Measurements from ENCODE around the gene SUN5. TPM values are rescaled to one million over a fixed set of nuclear protein-coding genes. Genes with fewer than 3 reads are reported as not detected.

Gene SUN5
- total RNA-seq, 1 experiment from 2014 or later = not detected

- Mint-ChIP-seq H3K9me3 (no peaks in the 10 kb centered on the region), H3K27ac (no peak overlapping the region), H3K4me3 (no peak overlapping the region), H3K4me1 (peaks cover 10% of the 10 kb centered on the region; the same call in 1 of the 2 replicates), H3K27me3 (ENCODE audit: low read depth) (no peaks in the 10 kb centered on the region), H3K36me3 (no peaks in the 10 kb centered on the region)
- DNase-seq (ENCODE audit: low spot score) (no peak), ATAC-seq (no peak)
- TF ChIP-seq ZNF416 (CRISPR knock-in tag; IDR thresholded peaks at IDR 0.05) (no peak), ZMAT4 (CRISPR knock-in tag; IDR thresholded peaks at IDR 0.05) (no peak), USF2 (CRISPR knock-in tag; IDR thresholded peaks at IDR 0.05) (no peak), ZNF138 (CRISPR knock-in tag; conservative IDR thresholded peaks at IDR 0.05) (no peak), CBFB (CRISPR knock-in tag; IDR thresholded peaks at IDR 0.05; ENCODE audit: low read depth) (no peak), AFF4 (CRISPR knock-in tag; IDR thresholded peaks at IDR 0.05; ENCODE audit: borderline replicate concordance) (no peak), NFYB (CRISPR knock-in tag; conservative IDR thresholded peaks at IDR 0.05; ENCODE audit: low read depth) (no peak), ZBTB43 (CRISPR knock-in tag; IDR thresholded peaks at IDR 0.05) (no peak), HMGXB4 (CRISPR knock-in tag; IDR thresholded peaks at IDR 0.05) (no peak), GRHL2 (CRISPR knock-in tag; IDR thresholded peaks at IDR 0.05; ENCODE audit: insufficient replicate concordance, severe bottlenecking) (no peak), TP53 (CRISPR knock-in tag; IDR thresholded peaks at IDR 0.05) (no peak)
- ChIA-PET CTCF (interaction anchor here (1.6 to 5.6 kb wide), 4 partner anchors 9 to 121 kb away, joined by 6 to 34 read pairs (median 8); partner anchors contain the start of gene SUN5), POLR2A (no interaction called here)
Observed at GRCh38 chr20:33015114-33015484, 10.9 kb upstream of the SUN5 start.

- Mint-ChIP-seq H3K4me1 (peaks cover 16% of the 10 kb centered on the region; the same call in 1 of the 2 replicates), H3K4me3 (no peak overlapping the region), H3K36me3 (no peaks in the 10 kb centered on the region), H3K27ac (no peak overlapping the region), H3K27me3 (ENCODE audit: low read depth) (no peaks in the 10 kb centered on the region), H3K9me3 (no peaks in the 10 kb centered on the region)
- ATAC-seq = peak; percentile 33; the same call in 1 of the 2 replicates
- CTCF ChIA-PET = interaction anchor here (1.6 to 5.6 kb wide), 4 partner anchors 9 to 120 kb away, joined by 6 to 34 read pairs (median 8); partner anchors contain the start of gene SUN5
- POLR2A ChIA-PET = no interaction called here
- DNase-seq (ENCODE audit: low spot score) = no peak
- no peak for TF ChIP-seq SMAD3 (CRISPR knock-in tag; IDR thresholded peaks at IDR 0.05; ENCODE audit: borderline replicate concordance)
- TF ChIP-seq PREB (CRISPR knock-in tag; IDR thresholded peaks at IDR 0.05; ENCODE audit: borderline replicate concordance) = no peak
- TF ChIP-seq E2F1 (CRISPR knock-in tag; IDR thresholded peaks at IDR 0.05) = no peak
Observed at GRCh38 chr20:33014336-33015113, 10.3 kb upstream of the SUN5 start.
